SH-SY5Y (cell line): ENCODE results near the gene CD9.

Source experiments
- GATA2 ChIP-seq: IDR thresholded peaks from 2 replicates; pipeline ENCODE4 v1.6.1; 2011; ENCODE audit warnings: mild to moderate bottlenecking, low read depth, low read length
- GATA3 ChIP-seq: IDR thresholded peaks from 2 replicates; pipeline ENCODE4 v1.6.1; 2011; ENCODE audit warnings: low read depth, mild to moderate bottlenecking, low read length, moderate library complexity

- TF ChIP-seq GATA2 (no peak), GATA3 (no peak)
These were observed 15.1 kb downstream of the CD9 start for GRCh38 chr12:6215120-6215807.
